Prostate gland (tissue), 2 donors: ENCODE data around the gene MAP3K7CL. TPM values are rescaled to one million over a fixed set of nuclear protein-coding genes. Genes with fewer than 3 reads are reported as not detected.

Source experiments
- DNase-seq: peaks from one replicate; pipeline ENCODE4 v3.0.0-alpha.2; 2019; ENCODE audit warnings: low spot score
- H3K27ac ChIP-seq, 2 donors: fragments of 200-600 bp; sonication (generic); 2 replicates each; pipeline ENCODE4 v1.5.1; 2017 to 2019
- H3K27me3 ChIP-seq: fragments of 200-600 bp; sonication (generic); replicated peaks from 2 replicates; pipeline ENCODE4 v1.5.1; 2019; ENCODE audit not compliant: insufficient read depth
- H3K36me3 ChIP-seq, 2 donors: fragments of 200-600 bp; sonication (generic); 1 replicate in 1 of 2; 2 replicates in 1 of 2; pipeline versions ENCODE4 v1.5.1 to v1.8.1; 2017 to 2019
- H3K4me1 ChIP-seq: fragments of 200-600 bp; sonication (generic); replicated peaks from 2 replicates; pipeline ENCODE4 v1.5.1; 2019
- H3K4me3 ChIP-seq, 2 donors: fragments of 200-600 bp; sonication (generic); 2 replicates each; pipeline ENCODE4 v1.5.1; 2017 to 2019
- H3K9me3 ChIP-seq: fragments of 200-600 bp; sonication (generic); 2 replicates; pipeline ENCODE4 v1.5.1; 2017
- CTCF ChIP-seq, 4 experiments: fragments of 200-600 bp in 2 of 4; fragments of 450-650 bp in 2 of 4; sonication (generic) in 2 of 4; IDR thresholded peaks; 1 replicate in 3 of 4; 2 replicates in 1 of 4; pipeline ENCODE4 v1.5.1; 2016 to 2019; ENCODE audit warnings: antibody characterized with exemption in 4 of 4, mild to moderate bottlenecking in 2 of 4, moderate library complexity in 2 of 4
- POLR2A ChIP-seq: fragments of 450-650 bp; IDR thresholded peaks from one replicate; pipeline ENCODE4 v1.6.1; 2016; ENCODE audit warnings: antibody characterized with exemption, mild to moderate bottlenecking
- POLR2AphosphoS5 ChIP-seq: sonication (generic); formaldehyde crosslinking; IDR thresholded peaks from one replicate; pipeline ENCODE4 v1.6.1; 2017; ENCODE audit warnings: antibody characterized with exemption
- WGBS: methylation state at CpG from one replicate; pipeline ENCODE4 v1.1.5; 2018; 5-methylcytosine and 5-hydroxymethylcytosine counted together
- intact Hi-C: fragments of 100-400 bp; cut with DNase I; formaldehyde crosslinking; loops from one replicate; pipeline ENCODE4 v1.14.2; 2022
- total RNA-seq, 2 donors: library from RNA; depleted of rRNA; stranded (reverse); fragments of >200 nt; gene quantifications; one replicate each; pipeline ENCODE4 v1.1.0, GENCODE V29; 2016

MAP3K7CL gene
- total RNA-seq = 10 to 100 TPM in 1 of 2 donors, 1 to 10 TPM in 1; 8.7 to 13.2 TPM

- Histone ChIP-seq H3K4me3 (no peak within 1 kb of the TSS), H3K27ac (no peak within 1 kb of the TSS), H3K4me1 (no peaks in the 10 kb centered on the region), H3K36me3 (no peaks in the 10 kb centered on the region), H3K9me3 (no peaks in the 10 kb centered on the region), H3K27me3 (no peaks in the 10 kb centered on the region)
- 68% methylated on average over 12 of the region's 12 CpGs for WGBS
- DNase-seq = no peak
- intact Hi-C loops = no loop called here
- no peak for TF ChIP-seq POLR2A
- no peak for TF ChIP-seq POLR2AphosphoS5
- no peak for TF ChIP-seq CTCF (IDR thresholded peaks at IDR 0.05)
Observed at GRCh38 chr21:29130270-29130969, at the start of gene MAP3K7CL. Gene MAP3K7CL, plus strand, starts transcription at chr21:29130644. Its CDS starts 2,701 bp downstream, at chr21:29133345.

DNA sequence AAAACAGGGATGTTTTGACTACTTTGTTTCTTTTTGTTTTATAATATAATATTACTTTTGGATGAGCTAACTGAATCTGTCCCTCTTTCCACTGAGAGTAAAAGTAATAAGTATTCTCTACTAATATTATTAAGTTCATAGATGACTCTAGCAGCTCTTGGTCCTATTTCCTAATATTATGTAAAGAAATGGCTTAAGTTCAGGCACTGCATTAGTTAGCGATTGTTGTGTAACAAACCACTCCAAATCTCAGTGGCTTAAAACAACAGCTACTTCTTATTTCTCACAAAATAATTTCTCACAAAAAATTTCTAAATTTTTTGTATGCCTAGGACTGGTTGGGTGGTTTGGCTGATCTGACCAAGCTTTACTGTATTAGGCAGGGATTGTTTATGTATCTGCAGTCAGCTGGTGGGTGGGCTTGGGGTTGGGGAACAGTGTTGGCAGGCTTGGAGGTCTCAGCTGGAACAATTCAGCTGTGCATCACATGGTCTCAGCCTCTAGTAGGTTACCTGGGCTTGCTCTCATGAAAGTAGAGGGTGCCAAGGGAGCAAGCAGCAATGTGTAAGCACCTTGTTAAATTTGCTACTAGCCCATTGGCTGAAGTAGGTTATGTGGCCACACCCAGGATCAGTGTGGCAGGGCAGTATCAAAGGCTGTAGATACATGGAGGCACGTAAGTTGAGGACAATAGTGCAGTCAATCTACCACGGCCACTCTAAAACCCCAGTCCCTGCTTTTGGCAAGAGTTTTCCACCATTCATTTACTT is 48.2 kb upstream of the MAP3K7CL start:
- Histone ChIP-seq H3K4me1 (no peaks in the 10 kb centered on the region), H3K9me3 (no peaks in the 10 kb centered on the region), H3K36me3 (no peaks in the 10 kb centered on the region), H3K27ac (no peak overlapping the region), H3K27me3 (no peaks in the 10 kb centered on the region), H3K4me3 (no peak overlapping the region)
- intact Hi-C loops = no loop called here
- no peak for TF ChIP-seq POLR2AphosphoS5
- TF ChIP-seq POLR2A = no peak
- TF ChIP-seq CTCF (IDR thresholded peaks at IDR 0.05) = no peak
- DNase-seq = no peak
- WGBS = 88% methylated on average over 3 of the region's 3 CpGs

DNA sequence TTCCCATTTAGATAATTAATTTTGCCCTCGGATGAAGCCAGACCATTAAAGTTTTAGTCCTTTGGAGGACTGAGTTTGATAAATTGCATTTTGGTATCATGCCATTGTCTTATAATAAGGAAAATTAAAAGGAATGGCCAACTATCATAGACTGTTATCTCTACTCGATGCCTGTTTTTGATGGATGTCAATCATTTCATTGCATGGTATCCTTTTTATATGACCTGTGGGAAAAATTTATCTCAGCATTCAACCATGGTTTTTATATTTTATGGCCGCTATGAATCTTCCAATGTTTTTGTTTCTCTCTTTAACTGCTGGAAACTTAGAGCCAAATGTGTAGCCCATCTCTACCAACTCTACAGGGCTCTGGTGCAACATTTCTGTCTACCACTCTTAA is 47.1 kb upstream of the MAP3K7CL start:
- intact Hi-C loops = no loop called here
- TF ChIP-seq POLR2A (no peak), POLR2AphosphoS5 (no peak), CTCF (IDR thresholded peaks at IDR 0.05) (no peak)
- H3K4me1 ChIP-seq = no peaks in the 10 kb centered on the region
- DNase-seq = no peak
- H3K4me3 ChIP-seq = no peak overlapping the region
- no peaks in the 10 kb centered on the region for H3K27me3 ChIP-seq
- no peaks in the 10 kb centered on the region for H3K36me3 ChIP-seq
- H3K9me3 ChIP-seq = no peaks in the 10 kb centered on the region
- WGBS = 97% methylated on average over 3 of the region's 3 CpGs
- H3K27ac ChIP-seq = no peak overlapping the region

DNA sequence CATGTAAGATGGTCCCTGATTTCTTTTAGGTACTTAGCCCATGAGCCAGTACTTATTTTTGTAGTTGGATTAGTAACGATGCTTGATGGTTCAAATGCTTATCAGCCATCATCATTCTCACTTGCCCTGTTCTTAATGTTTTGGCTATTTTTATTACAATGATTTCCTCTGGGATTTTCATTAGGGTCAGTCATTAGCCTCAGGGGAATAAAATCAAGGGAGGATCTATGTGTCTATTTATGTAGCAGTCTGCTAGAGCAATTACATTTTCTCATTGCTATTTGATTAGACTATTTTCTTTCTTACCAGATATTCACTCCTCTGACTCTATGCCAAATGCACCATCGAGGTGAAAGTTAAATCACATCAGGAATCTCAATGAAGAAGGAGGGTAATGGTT is 46.1 kb upstream of the MAP3K7CL start:
- intact Hi-C loops = no loop called here
- H3K4me1 ChIP-seq = no peaks in the 10 kb centered on the region

More for the DNA sequence above, 46.1 kb upstream of the MAP3K7CL start:
- H3K4me3 ChIP-seq = no peak overlapping the region
- DNase-seq = no peak
- H3K27ac ChIP-seq = no peak overlapping the region
- TF ChIP-seq POLR2A (no peak), CTCF (IDR thresholded peaks at IDR 0.05) (no peak), POLR2AphosphoS5 (no peak)
- no peaks in the 10 kb centered on the region for H3K27me3 ChIP-seq
- no peaks in the 10 kb centered on the region for H3K9me3 ChIP-seq
- WGBS = 46% methylated on average over 2 of the region's 2 CpGs
- no peaks in the 10 kb centered on the region for H3K36me3 ChIP-seq
